ENCODE results near the gene CNOT4.
A peak's percentile ranks its signal among the peaks of the same experiment; 100 is the strongest.
"Not testable (repeated sequence)": the region's sequence is repeated elsewhere in the genome, so short reads cannot be mapped to it uniquely, and the experiment has no call there.

Gene CNOT4

GRCh38 chr7:135512135-135512887, 2.4 kb upstream of the CNOT4 start:
- peak; percentile 92 to 95 for DNase-seq

- peak; percentile 46 to 50 for DNase-seq
These were observed 786 bp upstream of the CNOT4 start for GRCh38 chr7:135510592-135511183.

- DNase-seq = peak; percentile 53 to 71
These were observed 388 bp downstream of the CNOT4 start for GRCh38 chr7:135509589-135509838.

- peak; percentile 63 to 74 for DNase-seq
These were observed 866 bp downstream of the CNOT4 start for GRCh38 chr7:135508883-135509588.

- DNase-seq = peak in 1 of 2 experiments; percentile 16
These were observed 8.5 kb downstream of the CNOT4 start for GRCh38 chr7:135501402-135501801.

GRCh38 chr7:135499818-135500217, 10.1 kb downstream of the CNOT4 start:
- DNase-seq = peak; percentile 37 to 62

GRCh38 chr7:135497161-135497560, 12.7 kb downstream of the CNOT4 start:
- DNase-seq = not testable (repeated sequence)

GRCh38 chr7:135493362-135493761, 16.5 kb downstream of the CNOT4 start:
- DNase-seq = no peak

GRCh38 chr7:135492151-135492550, 17.8 kb downstream of the CNOT4 start:
- no peak for DNase-seq

- DNase-seq = no peak
These were observed 19.1 kb downstream of the CNOT4 start for GRCh38 chr7:135490783-135491182.

- DNase-seq = no peak
These were observed 20.1 kb downstream of the CNOT4 start for GRCh38 chr7:135489791-135490190.

- no peak for DNase-seq
These were observed 23.5 kb downstream of the CNOT4 start for GRCh38 chr7:135486261-135486920.

GRCh38 chr7:135481598-135481979, 28.3 kb downstream of the CNOT4 start:
- no peak for DNase-seq

GRCh38 chr7:135480966-135481597, 28.8 kb downstream of the CNOT4 start:
- DNase-seq = no peak

- DNase-seq = no peak
These were observed 34.4 kb downstream of the CNOT4 start for GRCh38 chr7:135475521-135475920.

- not testable (repeated sequence) for DNase-seq
These were observed 40.2 kb downstream of the CNOT4 start for GRCh38 chr7:135469705-135470104.

GRCh38 chr7:135467207-135467711, 42.6 kb downstream of the CNOT4 start:
- DNase-seq = no peak

GRCh38 chr7:135466442-135467206, 43.3 kb downstream of the CNOT4 start:
- DNase-seq = no peak

- peak; percentile 10 to 12 for DNase-seq
These were observed 46.0 kb downstream of the CNOT4 start for GRCh38 chr7:135463908-135464307.

- no peak for DNase-seq
These were observed 49.8 kb downstream of the CNOT4 start for GRCh38 chr7:135459951-135460567.

GRCh38 chr7:135459076-135459475, 50.8 kb downstream of the CNOT4 start:
- DNase-seq = no peak

- no peak for DNase-seq
These were observed 55.8 kb downstream of the CNOT4 start for GRCh38 chr7:135454060-135454459.
